AG09309 (cell line): Measurements from ENCODE around the gene PRR30.

ENCODE experiments used
- DNase-seq: peaks from one replicate; pipeline ENCODE4 v3.0.0-alpha.2; 2010; ENCODE audit warnings: low read depth
- H3K4me3 ChIP-seq: 2 replicates; pipeline ENCODE4 v1.5.1; 2011; ENCODE audit warnings: mild to moderate bottlenecking, low read depth, low read length, moderate library complexity; ENCODE audit not compliant: control insufficient read depth
- CTCF ChIP-seq: IDR thresholded peaks from 2 replicates; pipeline ENCODE4 v1.5.1; 2011; ENCODE audit warnings: mild to moderate bottlenecking, low read depth, low read length, inconsistent platforms; ENCODE audit not compliant: insufficient read depth, control insufficient read depth; ENCODE audit errors: missing control alignments

PRR30 gene

GRCh38 chr2:27092696-27093429, 46.3 kb downstream of the PRR30 start:
- H3K4me3 ChIP-seq, result no peak overlapping the region
- no peak for TF ChIP-seq CTCF
- DNase-seq, result no peak

- DNase-seq, result no peak
- no peak overlapping the region for H3K4me3 ChIP-seq
- TF ChIP-seq CTCF, result no peak
Observed at GRCh38 chr2:27091746-27092695, 47.2 kb downstream of the PRR30 start.

GRCh38 chr2:27089111-27089954, 49.9 kb downstream of the PRR30 start:
- TF ChIP-seq CTCF, result no peak

GRCh38 chr2:27088634-27089033, 50.6 kb downstream of the PRR30 start:
- TF ChIP-seq CTCF, result no peak
- DNase-seq, result no peak
- no peak overlapping the region for H3K4me3 ChIP-seq

More at GRCh38 chr2:27089111-27089954, 49.9 kb downstream of the PRR30 start:
- DNase-seq, result no peak
- H3K4me3 ChIP-seq, result no peak overlapping the region

GRCh38 chr2:27087823-27088410, 51.3 kb downstream of the PRR30 start:
- H3K4me3 ChIP-seq, result no peak overlapping the region
- no peak for TF ChIP-seq CTCF
- no peak for DNase-seq
